ENCODE data around the gene MYO1F. TPM values are rescaled to one million over a fixed set of nuclear protein-coding genes. Genes with fewer than 3 reads are reported as not detected.

Gene MYO1F
- total RNA-seq, 1 donor from 2014 or later, result 0.69 TPM

DNA sequence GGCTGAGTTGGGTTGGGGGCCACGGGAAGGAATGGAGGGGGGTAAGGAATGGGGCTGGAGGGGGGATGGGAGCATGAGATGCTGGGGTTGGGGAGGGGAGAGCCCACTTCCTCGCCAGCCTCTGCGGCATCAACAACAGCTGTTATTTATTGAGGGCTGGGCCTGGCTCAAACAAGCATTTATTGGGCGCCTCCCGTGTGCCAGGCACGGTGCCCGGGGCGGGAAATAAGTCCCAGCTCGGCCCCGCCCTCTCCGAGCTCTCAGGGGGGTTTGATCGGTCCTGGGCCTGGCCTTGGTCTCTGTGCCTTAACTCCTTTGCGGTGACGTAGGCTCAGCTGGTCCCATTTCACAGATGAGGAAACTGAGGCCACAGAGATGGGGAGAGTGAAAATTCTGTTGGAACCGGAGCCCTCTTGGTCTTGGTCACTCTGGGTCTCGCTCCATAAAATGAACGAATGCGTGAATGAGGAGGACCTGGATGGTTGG, 34.2 kb upstream of the MYO1F start:
- H3K36me3 Mint-ChIP-seq, result peaks cover 13% of the 10 kb centered on the region
- H3K9me3 Mint-ChIP-seq, result no peaks in the 10 kb centered on the region
- TF ChIP-seq CTCF (IDR thresholded peaks at IDR 0.05; ENCODE audit: unreplicated experiment), result no peak
- peaks cover 32% of the 10 kb centered on the region for H3K4me1 Mint-ChIP-seq
- H3K4me3 Mint-ChIP-seq, result peak overlapping the region; percentile 65
- no peak overlapping the region for H3K27ac Mint-ChIP-seq
- no peak for DNase-seq (ENCODE audit: low spot score in 2 of 2, unreplicated experiment in 2 of 2)
- peaks cover 2% of the 10 kb centered on the region for H3K27me3 Mint-ChIP-seq (ENCODE audit: low read depth)

DNA sequence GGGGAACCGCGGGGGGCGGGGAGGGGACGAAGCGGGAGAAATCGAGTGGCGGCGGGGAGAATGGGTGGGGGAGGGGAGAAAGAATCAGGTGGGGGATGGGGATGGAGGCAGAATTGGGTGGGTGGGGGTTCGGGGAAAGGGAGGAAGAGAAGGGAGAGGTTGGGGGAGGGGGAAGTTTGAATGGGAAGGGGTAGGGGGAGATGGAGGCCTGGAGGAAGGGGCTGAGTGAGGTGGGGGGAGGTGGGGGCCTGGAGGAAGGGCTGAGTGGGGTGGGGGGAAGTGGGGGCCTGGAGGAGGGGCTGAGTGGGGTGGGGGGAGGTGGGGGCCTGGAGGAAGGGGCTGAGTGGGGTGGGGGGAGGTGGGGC, 33.7 kb upstream of the MYO1F start:
- H3K27ac Mint-ChIP-seq, result no peak overlapping the region
- no peaks in the 10 kb centered on the region for H3K9me3 Mint-ChIP-seq
- no peak overlapping the region for H3K4me3 Mint-ChIP-seq
- H3K27me3 Mint-ChIP-seq (ENCODE audit: low read depth), result peaks cover 2% of the 10 kb centered on the region
- no peak for TF ChIP-seq CTCF (IDR thresholded peaks at IDR 0.05; ENCODE audit: unreplicated experiment)
- DNase-seq (ENCODE audit: low spot score in 2 of 2, unreplicated experiment in 2 of 2), result no peak
- peaks cover 32% of the 10 kb centered on the region for H3K4me1 Mint-ChIP-seq
- peaks cover 17% of the 10 kb centered on the region for H3K36me3 Mint-ChIP-seq

GRCh38 chr19:8610041-8610935, 33.0 kb upstream of the MYO1F start, which contains the start of gene ADAMTS10:
TSS of gene ADAMTS10 (minus strand) at chr19:8610715. CDS start at chr19:8605710, 5,005 bp downstream.
- peak within 1 kb of the TSS; percentile 94 for H3K4me3 Mint-ChIP-seq
- DNase-seq (ENCODE audit: low spot score in 2 of 2, unreplicated experiment in 2 of 2), result peak; percentile 56 to 72
- no peak for TF ChIP-seq CTCF (IDR thresholded peaks at IDR 0.05; ENCODE audit: unreplicated experiment)

DNA sequence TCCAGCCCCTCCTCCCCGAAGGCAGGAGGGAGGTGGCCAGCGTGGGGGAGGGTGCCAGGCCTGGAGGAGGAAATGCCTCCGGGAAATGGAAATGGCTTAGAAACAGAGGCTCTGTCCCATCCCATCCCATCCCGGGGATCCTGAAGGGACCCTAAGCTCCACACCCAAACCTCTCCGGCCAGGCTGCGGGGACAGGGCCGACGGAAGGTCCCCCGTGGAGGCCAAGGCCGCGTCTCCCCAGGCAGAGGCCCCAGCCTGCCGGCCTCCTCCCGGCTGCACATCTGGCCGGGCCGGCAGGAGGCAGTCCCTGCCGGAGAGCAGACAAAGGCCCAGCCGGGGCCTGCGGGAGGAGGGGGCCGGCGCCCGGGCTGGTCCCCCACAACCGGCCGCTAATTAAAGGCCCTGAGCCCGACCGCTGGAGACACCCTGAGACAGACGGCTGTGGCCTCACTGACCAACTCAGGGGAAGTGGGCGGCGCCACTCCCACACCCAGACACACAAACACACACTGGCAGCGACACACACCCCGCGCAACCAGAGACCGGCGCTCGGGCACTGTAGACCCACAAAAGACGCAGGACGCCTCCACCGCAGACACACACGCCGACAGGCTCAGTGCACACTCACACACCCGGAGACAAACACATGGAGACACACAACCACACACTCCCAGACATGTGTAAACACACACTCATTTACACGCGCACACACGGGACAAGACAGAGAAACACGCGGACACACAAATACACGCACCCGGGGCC, 32.2 kb upstream of the MYO1F start:
- no peak for TF ChIP-seq CTCF (IDR thresholded peaks at IDR 0.05; ENCODE audit: unreplicated experiment)
- DNase-seq (ENCODE audit: low spot score in 2 of 2, unreplicated experiment in 2 of 2), result peak in 1 of 2 experiments; percentile 58
- peak overlapping the region; percentile 94 for H3K4me3 Mint-ChIP-seq
- peak overlapping the region; percentile 93 for H3K27ac Mint-ChIP-seq
- H3K27me3 Mint-ChIP-seq (ENCODE audit: low read depth), result no peaks in the 10 kb centered on the region
- H3K4me1 Mint-ChIP-seq, result peaks cover 32% of the 10 kb centered on the region
- H3K36me3 Mint-ChIP-seq, result peaks cover 29% of the 10 kb centered on the region
- no peaks in the 10 kb centered on the region for H3K9me3 Mint-ChIP-seq

More at GRCh38 chr19:8610041-8610935, 33.0 kb upstream of the MYO1F start, which contains the start of gene ADAMTS10:
- H3K4me1 Mint-ChIP-seq, result peaks cover 32% of the 10 kb centered on the region
- no peaks in the 10 kb centered on the region for H3K9me3 Mint-ChIP-seq
- H3K36me3 Mint-ChIP-seq, result peaks cover 22% of the 10 kb centered on the region
- peak within 1 kb of the TSS; percentile 93 for H3K27ac Mint-ChIP-seq
- no peaks in the 10 kb centered on the region for H3K27me3 Mint-ChIP-seq (ENCODE audit: low read depth)

GRCh38 chr19:8608941-8609278, 31.7 kb upstream of the MYO1F start:
- H3K9me3 Mint-ChIP-seq, result no peaks in the 10 kb centered on the region
- H3K4me3 Mint-ChIP-seq, result peak overlapping the region; percentile 94
- no peaks in the 10 kb centered on the region for H3K27me3 Mint-ChIP-seq (ENCODE audit: low read depth)
- no peak for TF ChIP-seq CTCF (IDR thresholded peaks at IDR 0.05; ENCODE audit: unreplicated experiment)
- peaks cover 29% of the 10 kb centered on the region for H3K36me3 Mint-ChIP-seq
- peaks cover 32% of the 10 kb centered on the region for H3K4me1 Mint-ChIP-seq
- no peak for DNase-seq (ENCODE audit: low spot score in 2 of 2, unreplicated experiment in 2 of 2)
- peak overlapping the region; percentile 76 for H3K27ac Mint-ChIP-seq

Data from mesothelial cell of epicardium (in vitro differentiated cells).